K562 (cell line): ENCODE measurements around the gene NCAPG2. TPM values are rescaled to one million over a fixed set of nuclear protein-coding genes. Genes with fewer than 3 reads are reported as not detected.

Experiments used
- ATAC-seq: fragments of 200-7000 bp; cut with Tn5 transposase; 3 replicates; pipeline ENCODE4 v1.9.1; 2020; ENCODE audit warnings: moderate library complexity
- BruUV-seq: library from RNA; stranded (reverse); fragments of 400-500 nt; replicated peaks from 2 replicates; lab custom pipeline; 2021; lab: Mats Ljungman, UMichigan
- CTCF ChIA-PET: fragments of 300-600 bp; formaldehyde crosslinking; extraction: SDS; loops from one replicate; lab custom pipeline; 2021; ENCODE audit warnings: low intra/inter-chr PET ratio; lab: Yijun Ruan, JAX
- POLR2A ChIA-PET: fragments of 300-600, 350-650 bp; sonication (Branson Sonifier 250); formaldehyde crosslinking; extraction: SDS; loops from one replicate; lab custom pipeline; 2021; ENCODE audit warnings: antibody characterized with exemption, inconsistent platforms; lab: Yijun Ruan, JAX
- DNase-seq, 4 experiments: peaks; one replicate each; pipeline versions ENCODE4 v3.0.0 to v3.0.0-alpha.2; 2011 to 2018; ENCODE audit warnings: low spot score in 3 of 4, mixed read lengths in 3 of 4; ENCODE audit errors: extremely low read depth in 1 of 4
- FAIRE-seq: peaks from 2 replicates; lab custom pipeline; 2011; peaks lifted over from hg19 to GRCh38; lab: Jason Lieb, UNC
- H2AFZ ChIP-seq: 2 replicates; pipeline ENCODE4 v1.6.0; 2011; ENCODE audit warnings: low read depth, low read length, control low read depth, inconsistent platforms
- H3K27ac ChIP-seq: fragments of 200-600 bp; 3 replicates; pipeline ENCODE4 v1.8.0; 2011; ENCODE audit warnings: low read depth, mild to moderate bottlenecking, control low read depth, inconsistent platforms, low read length, moderate library complexity, mixed read lengths; ENCODE audit errors: extremely low read depth
- H3K27me3 ChIP-seq, 2 experiments: fragments of 300-600 bp in 1 of 2; 2 replicates in 1 of 2; 3 replicates in 1 of 2; pipeline versions ENCODE4 v1.6.0 to v1.8.0; 2011; ENCODE audit warnings: inconsistent platforms in 2 of 2, low read length in 2 of 2, mild to moderate bottlenecking in 1 of 2, mixed read lengths in 1 of 2, moderate library complexity in 1 of 2; ENCODE audit not compliant: control insufficient read depth in 2 of 2, insufficient read depth in 2 of 2
- H3K36me3 ChIP-seq: fragments of 300-600 bp; 3 replicates; pipeline ENCODE4 v1.8.0; 2011; ENCODE audit warnings: mild to moderate bottlenecking, low read length, inconsistent platforms; ENCODE audit not compliant: control insufficient read depth, insufficient read depth
- H3K4me1 ChIP-seq, 2 experiments: fragments of 200-600 bp in 1 of 2; replicated peaks in 1 of 2; 2 replicates in 1 of 2; 3 replicates in 1 of 2; pipeline versions ENCODE4 v1.5.1 to v1.8.0; 2011; ENCODE audit warnings: inconsistent platforms in 2 of 2, low read length in 2 of 2, mild to moderate bottlenecking in 1 of 2, mixed read lengths in 1 of 2, moderate library complexity in 1 of 2; ENCODE audit not compliant: control insufficient read depth in 2 of 2, insufficient read depth in 2 of 2
- H3K4me2 ChIP-seq: 2 replicates; pipeline ENCODE4 v1.6.1; 2011; ENCODE audit warnings: low read length, control low read depth, inconsistent platforms, mixed read lengths; ENCODE audit not compliant: insufficient read depth
- H3K4me3 ChIP-seq: fragments of 200-600 bp; sonication (generic), shearing (Covaris generic); 2 replicates; pipeline ENCODE4 v1.5.1; 2016; ENCODE audit warnings: control low read depth, inconsistent platforms
- H3K79me2 ChIP-seq: fragments of 200-600 bp; 3 replicates; pipeline ENCODE4 v1.8.0; 2011; ENCODE audit warnings: low read length, inconsistent platforms; ENCODE audit not compliant: control insufficient read depth, insufficient read depth
- H3K9ac ChIP-seq, 2 experiments: 2 replicates each; pipeline versions ENCODE4 v1.6.0 to v1.6.1; 2011; ENCODE audit warnings: low read depth in 2 of 2, low read length in 2 of 2, control low read depth in 1 of 2, inconsistent platforms in 1 of 2, mild to moderate bottlenecking in 1 of 2, mixed read lengths in 1 of 2; ENCODE audit not compliant: insufficient read depth in 1 of 2
- H3K9me1 ChIP-seq: one replicate; pipeline ENCODE4 v1.6.0; 2011; ENCODE audit warnings: inconsistent platforms, mild to moderate bottlenecking, low read length, moderate library complexity; ENCODE audit not compliant: control insufficient read depth, insufficient read depth
- H3K9me3 ChIP-seq: replicated peaks from 2 replicates; pipeline ENCODE4 v1.5.1; 2011; ENCODE audit warnings: low read depth, low read length, inconsistent platforms; ENCODE audit not compliant: control insufficient read depth, insufficient read depth
- H4K20me1 ChIP-seq: replicated peaks from 2 replicates; pipeline ENCODE4 v1.6.1; 2011; ENCODE audit warnings: low read length, inconsistent platforms, mixed read lengths; ENCODE audit not compliant: control insufficient read depth, insufficient read depth
- ARID2 ChIP-seq: fragments of 450-650 bp; IDR thresholded peaks from 2 replicates; pipeline ENCODE4 v1.6.1; 2017; ENCODE audit warnings: antibody characterized with exemption, mild to moderate bottlenecking
- BRD4 ChIP-seq: fragments of 200-600 bp; sonication (generic); IDR thresholded peaks from 2 replicates; pipeline ENCODE4 v1.6.1; 2017; ENCODE audit warnings: inconsistent platforms
- CBX2 ChIP-seq: fragments of 200-600 bp; sonication (generic); IDR thresholded peaks from one replicate; pipeline ENCODE4 v1.6.1; 2012; ENCODE audit warnings: mild to moderate bottlenecking, low read length, inconsistent platforms; ENCODE audit not compliant: insufficient read depth, poor library complexity, severe bottlenecking
- ESRRA ChIP-seq: fragments of 450-650 bp; IDR thresholded peaks from 2 replicates; pipeline ENCODE4 v1.6.1; 2014; ENCODE audit warnings: low read depth, mild to moderate bottlenecking, moderate library complexity, borderline replicate concordance
- HMGXB4 ChIP-seq: sonication (generic); formaldehyde crosslinking; IDR thresholded peaks from 2 replicates; pipeline ENCODE4 v1.8.1; 2023; ENCODE audit warnings: mild to moderate bottlenecking, missing genetic modification reagents
- NFXL1 ChIP-seq: fragments of 450-650 bp; formaldehyde crosslinking; IDR thresholded peaks from 2 replicates; pipeline ENCODE4 v1.4.0; 2021; ENCODE audit warnings: mild to moderate bottlenecking
- POLR2G ChIP-seq: fragments of 200-400 bp; formaldehyde crosslinking; IDR thresholded peaks from 2 replicates; pipeline ENCODE4 v1.6.1; 2017; ENCODE audit warnings: low read depth, mild to moderate bottlenecking, antibody characterized with exemption, low read length, moderate library complexity
- SREBF2 ChIP-seq: sonication (generic); formaldehyde crosslinking; IDR thresholded peaks from 2 replicates; pipeline ENCODE4 v1.4.0; 2020; ENCODE audit warnings: mild to moderate bottlenecking, missing genetic modification reagents
- U2AF2 ChIP-seq: fragments of 200-400 bp; formaldehyde crosslinking; optimal IDR thresholded peaks from 2 replicates; pipeline ENCODE3; 2017; ENCODE audit warnings: low read depth, mild to moderate bottlenecking, low read length
- XRCC3 ChIP-seq: fragments of 450-650 bp; IDR thresholded peaks from 2 replicates; pipeline ENCODE4 v1.6.1; 2017; ENCODE audit warnings: mild to moderate bottlenecking, moderate library complexity
- ZNF347 ChIP-seq: fragments of 450-650 bp; formaldehyde crosslinking; IDR thresholded peaks from 2 replicates; pipeline ENCODE4 v1.4.0; 2020; ENCODE audit warnings: low read depth, mild to moderate bottlenecking, moderate library complexity
- ZNF707 ChIP-seq: fragments of 250-450 bp; sonication (Bioruptor Pico); conservative IDR thresholded peaks from 2 replicates; pipeline ENCODE4 v1.8.0; 2022; ENCODE audit warnings: inconsistent platforms, mild to moderate bottlenecking, moderate library complexity
- WGBS: fragments of 100-300 bp; shearing (Covaris generic); methylation state at CpG from one replicate; pipeline ENCODE4 v1.1.6; 2016; ENCODE audit warnings: low coverage, mixed read lengths; ENCODE audit not compliant: insufficient coverage; ENCODE audit errors: missing lambda C conversion rate; 5-methylcytosine and 5-hydroxymethylcytosine counted together
- in situ Hi-C: fragments of 300-500 bp; cut with MboI; formaldehyde crosslinking; loops from 4 replicates; pipeline ENCODE4 v1.15.0; 2018; ENCODE audit warnings: inconsistent platforms, mixed read lengths
- intact Hi-C: fragments of 100-400 bp; cut with micrococcal nuclease; formaldehyde crosslinking; loops from 2 replicates; pipeline ENCODE4 v1.14.2; 2022
- polyA plus RNA-seq, 8 experiments: library from polyadenylated mRNA; depleted of rRNA in 4 of 8; stranded (reverse) in 5 of 8; unstranded in 3 of 8; fragments of >200 nt; fragmentation: Nextera tagmentation in 2 of 8; fragmentation: Illumina TruSeq in 1 of 8; extraction: Ambion mirVana in 2 of 8; extraction: Trizol in 1 of 8; gene quantifications; 2 replicates each; pipeline versions ENCODE4 v1.2.1 to v1.2.3, GENCODE V29; 2011 to 2014; ENCODE audit warnings: inconsistent platforms in 1 of 8, missing spikeins in 1 of 8
- total RNA-seq, 7 experiments: library from RNA; depleted of rRNA in 6 of 7; stranded (reverse); fragments of >200 nt in 6 of 7; fragmentation: Illumina TruSeq in 2 of 7; extraction: Trizol in 2 of 7; gene quantifications; 2 replicates each; pipeline versions ENCODE4 v1.2.1 to v1.2.3, GENCODE V29; 2011 to 2021; ENCODE audit warnings: low replicate concordance in 1 of 7

The NCAPG2 gene
- total and polyA plus RNA-seq, 9 of the 15 experiments (the other 6 are each of a cell fraction or from before 2014, with no cell fraction given) = 21.5 to 127 (median 86.1) TPM

- Histone ChIP-seq H3K36me3 (peaks cover 54% of the 10 kb centered on the region; the same call in 2 of the 3 replicates), H3K27me3 (no peaks in the 10 kb centered on the region), H3K4me3 (no peak overlapping the region), H2AFZ (no peak overlapping the region), H3K9me1 (no peaks in the 10 kb centered on the region), H3K27ac (no peak overlapping the region), H3K9me3 (no peaks in the 10 kb centered on the region), H4K20me1 (no peaks in the 10 kb centered on the region), H3K4me1 (peaks cover 0 to 6% of the 10 kb centered on the region in 2 experiments; a peak in 1 of 5 replicates), H3K79me2 (no peaks in the 10 kb centered on the region), H3K9ac (no peak overlapping the region; a peak in 1 of 4 replicates), H3K4me2 (no peak overlapping the region)
- ATAC-seq = no peak
- TF ChIP-seq POLR2G = peak; percentile 25; the same call in 1 of the 2 replicates
- TF ChIP-seq CBX2 = no peak
- ChIA-PET CTCF (no interaction called here), POLR2A (interaction anchor here (0.5 to 2.6 kb wide), 3 partner anchors 8 to 73 kb away, joined by 3 to 10 read pairs (median 4); no protein-coding TSS in a partner anchor)
- 91% methylated on average over 18 of the region's 18 CpGs for WGBS
- in situ Hi-C loops = no loop called here
- intact Hi-C loops = no loop called here
- BruUV-seq = no TSS peak
- DNase-seq = no peak
- no peak for FAIRE-seq
These were observed 97.8 kb downstream of the NCAPG2 start for GRCh38 chr7:158606671-158607424.

GRCh38 chr7:158606129-158606528 is 98.5 kb downstream of the NCAPG2 start:
- ChIA-PET POLR2A (interaction anchor here (1.8 kb wide), 1 partner anchor 9 kb away, joined by 4 read pairs; no protein-coding TSS in a partner anchor), CTCF (no interaction called here)
- Histone ChIP-seq H3K9me3 (no peaks in the 10 kb centered on the region), H3K4me2 (no peak overlapping the region), H3K9me1 (no peaks in the 10 kb centered on the region), H3K79me2 (no peaks in the 10 kb centered on the region), H3K4me1 (peaks cover 0 to 6% of the 10 kb centered on the region in 2 experiments; a peak in 1 of 5 replicates), H3K27ac (no peak overlapping the region), H4K20me1 (no peaks in the 10 kb centered on the region), H3K36me3 (peaks cover 47% of the 10 kb centered on the region; the same call in 2 of the 3 replicates), H3K4me3 (no peak overlapping the region), H3K27me3 (no peaks in the 10 kb centered on the region), H2AFZ (no peak overlapping the region), H3K9ac (no peak overlapping the region; a peak in 1 of 4 replicates)
- no peak for ATAC-seq
- FAIRE-seq = no peak
- WGBS = 64% methylated on average over 4 of the region's 4 CpGs
- no peak for DNase-seq
- TF ChIP-seq U2AF2 (no peak), XRCC3 (no peak), BRD4 (no peak), SREBF2 (CRISPR knock-in tag) (no peak), ESRRA (no peak), ZNF707 (CRISPR knock-in tag) (no peak), HMGXB4 (CRISPR knock-in tag) (no peak), ZNF347 (CRISPR knock-in tag) (no peak), NFXL1 (CRISPR knock-in tag) (no peak), ARID2 (no peak)
- no TSS peak for BruUV-seq
- in situ Hi-C loops = no loop called here
- intact Hi-C loops = no loop called here
